ENCODE data around the gene ESRRB. TPM values are rescaled to one million over a fixed set of nuclear protein-coding genes. Genes with fewer than 3 reads are reported as not detected.

Gene ESRRB
- total RNA-seq, 4 donors from 2014 or later: 1.2 TPM; not detected in 3

- no peaks in the 10 kb centered on the region for H3K4me1 ChIP-seq
- no peak for TF ChIP-seq POLR2A (IDR thresholded peaks at IDR 0.05)
- TF ChIP-seq, protein P1, sequence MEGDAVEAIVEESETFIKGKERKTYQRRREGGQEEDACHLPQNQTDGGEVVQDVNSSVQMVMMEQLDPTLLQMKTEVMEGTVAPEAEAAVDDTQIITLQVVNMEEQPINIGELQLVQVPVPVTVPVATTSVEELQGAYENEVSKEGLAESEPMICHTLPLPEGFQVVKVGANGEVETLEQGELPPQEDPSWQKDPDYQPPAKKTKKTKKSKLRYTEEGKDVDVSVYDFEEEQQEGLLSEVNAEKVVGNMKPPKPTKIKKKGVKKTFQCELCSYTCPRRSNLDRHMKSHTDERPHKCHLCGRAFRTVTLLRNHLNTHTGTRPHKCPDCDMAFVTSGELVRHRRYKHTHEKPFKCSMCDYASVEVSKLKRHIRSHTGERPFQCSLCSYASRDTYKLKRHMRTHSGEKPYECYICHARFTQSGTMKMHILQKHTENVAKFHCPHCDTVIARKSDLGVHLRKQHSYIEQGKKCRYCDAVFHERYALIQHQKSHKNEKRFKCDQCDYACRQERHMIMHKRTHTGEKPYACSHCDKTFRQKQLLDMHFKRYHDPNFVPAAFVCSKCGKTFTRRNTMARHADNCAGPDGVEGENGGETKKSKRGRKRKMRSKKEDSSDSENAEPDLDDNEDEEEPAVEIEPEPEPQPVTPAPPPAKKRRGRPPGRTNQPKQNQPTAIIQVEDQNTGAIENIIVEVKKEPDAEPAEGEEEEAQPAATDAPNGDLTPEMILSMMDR (IDR thresholded peaks at IDR 0.05): no peak
- DNase-seq: no peak
- H3K9me3 ChIP-seq: no peaks in the 10 kb centered on the region
- H3K4me3 ChIP-seq: no peak overlapping the region
- no peaks in the 10 kb centered on the region for H3K27me3 ChIP-seq
- no peaks in the 10 kb centered on the region for H3K36me3 ChIP-seq
- no peak overlapping the region for H3K27ac ChIP-seq
These were observed 108.4 kb downstream of the ESRRB start for GRCh38 chr14:76484355-76484754.

GRCh38 chr14:76486251-76486743 lies 110.4 kb downstream of the ESRRB start:
- no peak overlapping the region for H3K4me3 ChIP-seq
- H3K36me3 ChIP-seq: no peaks in the 10 kb centered on the region
- no peaks in the 10 kb centered on the region for H3K27me3 ChIP-seq
- H3K4me1 ChIP-seq: no peaks in the 10 kb centered on the region
- no peak for DNase-seq
- no peak for TF ChIP-seq POLR2A (IDR thresholded peaks at IDR 0.05)
- TF ChIP-seq, protein P1 (IDR thresholded peaks at IDR 0.05): no peak
- no peaks in the 10 kb centered on the region for H3K9me3 ChIP-seq
- no peak overlapping the region for H3K27ac ChIP-seq

DNA sequence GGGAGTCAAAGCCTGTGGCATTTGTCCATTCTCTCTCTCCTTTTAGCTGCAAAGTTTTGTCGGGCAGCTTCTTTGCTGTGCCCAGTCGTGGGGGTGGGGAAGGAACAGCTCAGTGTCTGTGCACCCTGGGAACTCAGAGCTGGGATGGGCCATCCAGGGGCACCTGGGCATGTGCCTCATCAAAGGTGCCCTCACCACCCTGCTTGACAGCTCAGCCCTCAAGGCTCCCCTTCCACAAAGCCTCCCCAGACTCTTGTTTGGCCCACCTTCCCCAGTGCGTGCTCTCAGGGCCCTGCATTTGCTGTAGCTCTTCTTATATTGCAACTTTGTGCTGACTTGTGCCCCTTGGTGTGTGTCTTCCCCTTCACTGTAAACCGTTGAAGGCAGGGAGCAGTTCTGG lies 112.6 kb downstream of the ESRRB start:
- DNase-seq: no peak
- no peak overlapping the region for H3K4me3 ChIP-seq
- no peaks in the 10 kb centered on the region for H3K4me1 ChIP-seq
- TF ChIP-seq POLR2A (IDR thresholded peaks at IDR 0.05): no peak
- TF ChIP-seq, protein P1 (IDR thresholded peaks at IDR 0.05): no peak
- H3K9me3 ChIP-seq: no peaks in the 10 kb centered on the region
- no peak overlapping the region for H3K27ac ChIP-seq
- H3K27me3 ChIP-seq: no peaks in the 10 kb centered on the region
- no peaks in the 10 kb centered on the region for H3K36me3 ChIP-seq

DNA sequence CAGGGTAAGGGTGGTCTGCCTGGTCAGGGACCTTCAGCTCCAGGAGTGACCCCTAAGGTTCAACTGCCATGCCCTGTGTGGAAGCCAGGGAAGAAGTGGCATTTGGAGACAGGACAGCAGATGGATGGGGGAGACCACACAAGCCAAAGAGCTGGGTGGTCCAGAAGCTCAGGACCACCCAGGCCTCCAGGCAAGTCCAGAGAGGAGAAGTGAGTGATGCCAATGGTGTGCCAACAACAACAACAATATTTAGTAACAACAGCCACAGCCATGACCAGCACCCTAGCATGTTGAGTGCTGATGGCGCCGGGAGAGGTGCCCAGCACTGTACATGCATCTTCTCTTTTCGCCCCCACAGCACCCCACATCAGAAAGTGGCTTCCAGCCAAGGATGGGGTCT lies 113.7 kb downstream of the ESRRB start:
- H3K36me3 ChIP-seq: no peaks in the 10 kb centered on the region
- no peak for TF ChIP-seq POLR2A (IDR thresholded peaks at IDR 0.05)
- TF ChIP-seq, protein P1 (IDR thresholded peaks at IDR 0.05): no peak

GRCh38 chr14:76490111-76490510 lies 114.2 kb downstream of the ESRRB start:
- Histone ChIP-seq H3K36me3 (no peaks in the 10 kb centered on the region), H3K4me1 (no peaks in the 10 kb centered on the region), H3K9me3 (no peaks in the 10 kb centered on the region), H3K27ac (no peak overlapping the region), H3K27me3 (no peaks in the 10 kb centered on the region), H3K4me3 (no peak overlapping the region)
- TF ChIP-seq, protein P1 (IDR thresholded peaks at IDR 0.05): no peak
- no peak for TF ChIP-seq POLR2A (IDR thresholded peaks at IDR 0.05)
- DNase-seq: no peak

More for the DNA sequence above, 113.7 kb downstream of the ESRRB start:
- no peak overlapping the region for H3K27ac ChIP-seq
- no peaks in the 10 kb centered on the region for H3K9me3 ChIP-seq
- H3K4me3 ChIP-seq: no peak overlapping the region
- no peaks in the 10 kb centered on the region for H3K27me3 ChIP-seq
- no peak for DNase-seq
- no peaks in the 10 kb centered on the region for H3K4me1 ChIP-seq

- no peak for TF ChIP-seq POLR2A (IDR thresholded peaks at IDR 0.05)
- TF ChIP-seq, protein P1 (IDR thresholded peaks at IDR 0.05): no peak
- H3K4me3 ChIP-seq: no peak overlapping the region
- DNase-seq: no peak
- H3K27ac ChIP-seq: no peak overlapping the region
- H3K4me1 ChIP-seq: no peaks in the 10 kb centered on the region
- no peaks in the 10 kb centered on the region for H3K36me3 ChIP-seq
- no peaks in the 10 kb centered on the region for H3K9me3 ChIP-seq
- H3K27me3 ChIP-seq: no peaks in the 10 kb centered on the region
These were observed 114.8 kb downstream of the ESRRB start for GRCh38 chr14:76490735-76491134.

Measured in Peyer's patch (tissue), 4 donors.